ENCODE data around the gene CPXM1.

Gene CPXM1

DNA sequence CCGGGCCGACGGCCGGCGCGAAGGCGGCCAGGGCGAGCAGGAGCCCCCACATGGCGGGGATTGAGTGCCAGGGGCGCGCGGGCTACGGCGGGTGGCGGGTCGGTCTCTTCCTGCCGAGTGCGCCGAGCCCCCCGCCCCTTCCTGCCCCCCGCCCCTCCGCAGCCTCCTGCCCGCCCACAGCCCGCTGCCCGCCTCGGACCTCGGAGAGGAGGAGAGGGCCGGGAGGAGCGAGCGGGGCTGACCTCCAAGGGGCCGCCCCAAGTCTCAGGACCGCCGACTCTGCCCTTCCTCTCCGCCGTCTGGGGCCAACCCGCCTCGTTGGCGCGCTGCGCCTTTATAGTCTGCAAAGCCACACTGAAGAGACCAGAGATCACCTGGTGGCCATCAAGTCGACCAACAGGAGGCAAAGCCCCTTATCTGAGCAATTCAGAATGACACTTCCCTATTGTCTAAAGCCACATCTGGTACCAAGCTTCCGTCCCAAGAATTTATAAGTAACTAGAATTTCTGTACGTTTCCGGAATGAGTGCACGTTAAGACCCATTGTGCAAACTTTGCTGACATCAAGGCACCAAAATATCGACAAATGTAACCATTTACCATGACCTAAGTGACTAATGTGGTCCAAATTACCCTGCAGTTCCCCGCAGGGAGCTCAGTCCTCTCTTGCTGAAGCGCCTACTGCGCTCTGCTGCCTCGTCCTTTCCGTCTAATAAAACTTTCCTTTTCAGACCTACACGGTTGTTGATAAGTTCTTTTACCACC is at the start of gene CPXM1:
Gene CPXM1 (minus strand): TSS at position 107 of the 765 bp plus-strand sequence. CDS start 55 bp downstream, at position 52.
- H3K27me3 ChIP-seq (ENCODE audit: control insufficient read depth, insufficient read depth, low read length): peaks cover 51% of the 10 kb centered on the region
- no peak within 1 kb of the TSS for H3K27ac ChIP-seq (ENCODE audit: low read length)
- no peaks in the 10 kb centered on the region for H3K9me3 ChIP-seq (ENCODE audit: control insufficient read depth, low read depth, low read length)
- peak within 1 kb of the TSS; percentile 80 for H3K4me3 ChIP-seq (ENCODE audit: low read length)
- H3K4me1 ChIP-seq (ENCODE audit: control insufficient read depth, low read depth, low read length): peaks cover 11% of the 10 kb centered on the region
- H3K36me3 ChIP-seq (ENCODE audit: control insufficient read depth, low read depth, low read length): peaks cover 27% of the 10 kb centered on the region
- H3K9ac ChIP-seq (ENCODE audit: low read length): peak within 1 kb of the TSS; percentile 33

DNA sequence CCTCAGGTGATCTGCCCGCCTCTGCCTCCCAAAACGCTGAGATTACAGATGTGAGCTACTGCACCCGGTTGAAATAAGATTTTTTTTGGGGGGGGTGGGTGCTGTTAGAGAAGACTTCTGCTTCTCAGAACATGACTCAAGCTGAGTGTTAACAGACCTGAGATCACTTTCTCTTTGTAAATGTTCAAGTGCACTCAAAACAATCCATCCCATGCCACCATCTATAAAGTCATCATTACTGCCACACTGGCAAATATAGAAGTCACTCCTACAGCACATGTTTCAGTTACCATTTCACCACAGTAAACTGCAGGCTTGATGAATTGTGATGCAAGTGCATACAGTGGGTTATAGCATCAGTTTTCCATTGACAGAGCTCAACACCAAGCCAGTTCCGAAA is 49.1 kb upstream of the CPXM1 start:
- no peak overlapping the region for H3K4me3 ChIP-seq (ENCODE audit: low read length)
- H3K27ac ChIP-seq (ENCODE audit: low read length): no peak overlapping the region
- H3K4me1 ChIP-seq (ENCODE audit: control insufficient read depth, low read depth, low read length): no peaks in the 10 kb centered on the region
- no peak overlapping the region for H3K9ac ChIP-seq (ENCODE audit: low read length)
- H3K9me3 ChIP-seq (ENCODE audit: control insufficient read depth, low read depth, low read length): no peaks in the 10 kb centered on the region
- H3K36me3 ChIP-seq (ENCODE audit: control insufficient read depth, low read depth, low read length): no peaks in the 10 kb centered on the region
- no peaks in the 10 kb centered on the region for H3K27me3 ChIP-seq (ENCODE audit: control insufficient read depth, insufficient read depth, low read length)

DNA sequence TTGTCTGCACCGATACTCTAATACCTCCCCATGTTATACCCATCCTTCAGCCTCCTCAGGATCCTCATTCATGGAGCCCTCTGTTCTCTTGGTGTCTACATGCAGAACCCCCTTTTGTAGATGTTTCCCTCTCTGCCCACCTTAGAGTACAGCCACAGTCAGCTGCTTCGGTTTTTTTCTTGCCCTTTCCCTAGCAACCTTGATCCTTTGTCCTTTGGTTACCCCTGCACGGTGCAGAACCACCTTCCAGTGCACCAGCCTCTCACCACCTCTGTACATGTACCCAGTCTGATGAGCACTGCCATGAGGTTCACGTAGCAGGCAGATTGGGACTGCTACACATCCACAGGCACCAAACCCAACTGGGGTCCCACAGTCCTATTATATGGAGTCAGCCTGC is 47.4 kb upstream of the CPXM1 start:
- Histone ChIP-seq H3K27ac (ENCODE audit: low read length) (no peak overlapping the region), H3K36me3 (ENCODE audit: control insufficient read depth, low read depth, low read length) (no peaks in the 10 kb centered on the region), H3K4me3 (ENCODE audit: low read length) (no peak overlapping the region)

DNA sequence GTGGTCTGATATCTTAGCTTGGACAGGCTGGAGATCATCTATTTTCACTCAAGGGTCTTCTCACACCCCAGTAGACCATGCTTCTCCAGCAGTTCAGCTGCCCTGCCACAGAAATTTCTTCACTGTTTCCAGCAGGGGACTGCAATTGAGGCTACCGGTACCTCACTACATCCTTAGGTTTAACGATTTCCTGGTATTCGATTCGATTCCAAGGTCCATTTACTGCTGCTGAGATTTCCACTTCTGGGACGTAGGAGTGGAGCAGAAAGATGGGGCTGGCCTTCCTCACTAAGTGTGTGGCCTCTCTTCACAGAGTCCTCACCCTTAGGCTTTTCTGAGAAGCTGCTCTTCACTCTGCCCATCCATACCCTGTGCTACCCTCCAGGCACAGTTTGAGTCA is 46.3 kb upstream of the CPXM1 start:
- no peaks in the 10 kb centered on the region for H3K9me3 ChIP-seq (ENCODE audit: control insufficient read depth, low read depth, low read length)
- no peak overlapping the region for H3K4me3 ChIP-seq (ENCODE audit: low read length)
- H3K36me3 ChIP-seq (ENCODE audit: control insufficient read depth, low read depth, low read length): no peaks in the 10 kb centered on the region
- H3K9ac ChIP-seq (ENCODE audit: low read length): no peak overlapping the region
- no peak overlapping the region for H3K27ac ChIP-seq (ENCODE audit: low read length)
- no peaks in the 10 kb centered on the region for H3K4me1 ChIP-seq (ENCODE audit: control insufficient read depth, low read depth, low read length)
- no peaks in the 10 kb centered on the region for H3K27me3 ChIP-seq (ENCODE audit: control insufficient read depth, insufficient read depth, low read length)

More for the DNA sequence above, 47.4 kb upstream of the CPXM1 start:
- Histone ChIP-seq H3K27me3 (ENCODE audit: control insufficient read depth, insufficient read depth, low read length) (no peaks in the 10 kb centered on the region), H3K9ac (ENCODE audit: low read length) (no peak overlapping the region), H3K4me1 (ENCODE audit: control insufficient read depth, low read depth, low read length) (no peaks in the 10 kb centered on the region), H3K9me3 (ENCODE audit: control insufficient read depth, low read depth, low read length) (no peaks in the 10 kb centered on the region)

DNA sequence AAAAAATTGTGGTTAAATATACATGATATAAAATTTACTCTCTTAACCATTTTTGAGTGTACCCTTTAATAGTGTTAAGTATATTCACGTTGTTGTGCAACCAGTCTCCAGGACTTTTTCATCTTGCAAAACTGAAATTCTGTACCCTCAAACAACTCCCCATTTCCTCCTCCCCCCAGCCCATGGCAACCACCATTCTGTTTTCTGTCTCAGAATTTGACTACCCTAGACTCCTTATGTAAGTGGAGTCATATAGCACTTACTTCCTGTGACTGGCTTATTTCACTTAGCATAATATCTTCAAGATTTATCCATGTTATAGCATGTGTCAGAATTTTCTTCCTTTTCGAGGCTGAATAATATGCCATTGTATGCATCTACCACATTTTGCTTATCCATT is 45.2 kb upstream of the CPXM1 start:
- Histone ChIP-seq H3K9me3 (ENCODE audit: control insufficient read depth, low read depth, low read length) (no peaks in the 10 kb centered on the region), H3K4me1 (ENCODE audit: control insufficient read depth, low read depth, low read length) (no peaks in the 10 kb centered on the region), H3K4me3 (ENCODE audit: low read length) (no peak overlapping the region), H3K36me3 (ENCODE audit: control insufficient read depth, low read depth, low read length) (no peaks in the 10 kb centered on the region), H3K27ac (ENCODE audit: low read length) (no peak overlapping the region), H3K27me3 (ENCODE audit: control insufficient read depth, insufficient read depth, low read length) (peaks cover 4% of the 10 kb centered on the region), H3K9ac (ENCODE audit: low read length) (no peak overlapping the region)

DNA sequence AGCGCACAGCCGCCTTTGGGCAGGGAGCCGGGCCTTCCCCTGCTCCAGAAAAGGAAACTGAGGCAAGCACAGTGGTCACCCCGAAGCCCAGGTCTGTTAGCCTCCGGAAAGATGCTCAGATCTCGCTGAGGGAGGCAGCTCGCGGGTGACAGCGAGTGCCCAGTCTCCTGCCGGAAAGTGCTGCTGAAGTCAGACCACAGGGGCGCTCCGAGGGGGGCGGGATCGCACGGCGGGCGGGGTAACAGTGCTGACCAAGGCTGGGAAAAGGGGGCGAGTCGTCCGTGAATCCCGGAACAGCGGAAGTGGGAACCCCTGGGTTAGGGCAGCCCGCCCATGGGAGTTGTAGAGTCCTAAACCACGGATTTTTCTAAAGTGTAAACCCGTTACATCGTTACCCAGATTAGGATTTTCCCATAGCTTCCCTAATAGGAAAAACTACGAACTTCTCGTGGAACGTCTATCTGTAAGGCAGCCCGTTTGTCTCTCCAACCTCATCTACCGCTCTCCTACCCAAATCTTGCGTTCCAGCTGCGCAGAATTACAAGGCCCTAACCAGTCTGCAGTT is 40.6 kb upstream of the CPXM1 start:
- H3K36me3 ChIP-seq (ENCODE audit: control insufficient read depth, low read depth, low read length): peaks cover 6% of the 10 kb centered on the region
- peaks cover 16% of the 10 kb centered on the region for H3K27me3 ChIP-seq (ENCODE audit: control insufficient read depth, insufficient read depth, low read length)
- no peak overlapping the region for H3K27ac ChIP-seq (ENCODE audit: low read length)
- H3K9me3 ChIP-seq (ENCODE audit: control insufficient read depth, low read depth, low read length): no peaks in the 10 kb centered on the region
- no peaks in the 10 kb centered on the region for H3K4me1 ChIP-seq (ENCODE audit: control insufficient read depth, low read depth, low read length)
- peak overlapping the region; percentile 84 for H3K4me3 ChIP-seq (ENCODE audit: low read length)
- no peak overlapping the region for H3K9ac ChIP-seq (ENCODE audit: low read length)

DNA sequence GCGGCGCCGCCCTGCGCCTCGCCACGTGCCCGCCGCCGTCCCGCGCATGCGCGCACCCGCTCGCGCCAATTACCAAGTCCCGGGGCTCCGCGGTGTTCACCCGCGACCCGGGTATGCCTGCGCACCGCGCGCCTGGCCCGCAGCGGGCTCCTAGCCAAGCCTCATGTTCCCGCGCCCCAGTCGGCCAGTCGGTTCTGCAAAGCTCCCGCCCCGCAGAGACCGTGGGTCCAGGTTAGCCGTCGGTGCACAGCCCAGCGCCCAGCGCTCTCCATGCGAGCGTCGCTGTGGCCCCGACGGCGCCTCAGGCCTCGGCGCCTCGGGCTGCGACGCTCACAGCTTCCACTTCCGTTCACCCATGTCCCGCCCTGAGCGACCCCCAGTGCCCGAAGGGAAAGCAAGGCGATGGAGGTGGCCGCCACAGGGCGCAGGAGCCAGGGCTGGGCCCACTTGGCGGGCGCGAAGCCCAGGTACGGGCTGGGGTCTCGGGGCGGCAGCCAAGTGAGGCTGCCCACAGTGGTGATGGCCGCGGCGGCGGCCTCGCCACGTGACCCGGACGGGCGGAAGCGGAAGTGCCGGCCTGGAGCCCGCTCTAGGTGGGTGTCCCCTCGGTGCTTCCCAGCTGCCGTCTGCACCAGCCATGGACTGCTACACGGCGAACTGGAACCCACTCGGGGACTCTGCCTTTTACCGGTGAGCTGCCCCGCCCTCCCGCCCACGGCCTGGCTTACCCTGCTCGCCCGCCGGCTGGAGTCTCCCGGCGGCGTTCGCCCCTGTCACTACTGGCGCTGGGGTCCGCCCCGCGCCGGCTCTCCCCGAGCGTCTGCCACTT is 39.9 kb upstream of the CPXM1 start, which contains the start of the genes PCED1A and VPS16:
Gene PCED1A (minus strand): TSS at position 518 of the 829 bp plus-strand sequence. CDS start 743 bp downstream, outside the sequence.
Gene VPS16 (plus strand): TSS at position 608 of the 829 bp plus-strand sequence. CDS start 30 bp downstream, at position 638.
- Histone ChIP-seq H3K9ac (ENCODE audit: low read length) (peak within 1 kb of the TSS; percentile 58), H3K27ac (ENCODE audit: low read length) (no peak within 1 kb of the TSS)

DNA sequence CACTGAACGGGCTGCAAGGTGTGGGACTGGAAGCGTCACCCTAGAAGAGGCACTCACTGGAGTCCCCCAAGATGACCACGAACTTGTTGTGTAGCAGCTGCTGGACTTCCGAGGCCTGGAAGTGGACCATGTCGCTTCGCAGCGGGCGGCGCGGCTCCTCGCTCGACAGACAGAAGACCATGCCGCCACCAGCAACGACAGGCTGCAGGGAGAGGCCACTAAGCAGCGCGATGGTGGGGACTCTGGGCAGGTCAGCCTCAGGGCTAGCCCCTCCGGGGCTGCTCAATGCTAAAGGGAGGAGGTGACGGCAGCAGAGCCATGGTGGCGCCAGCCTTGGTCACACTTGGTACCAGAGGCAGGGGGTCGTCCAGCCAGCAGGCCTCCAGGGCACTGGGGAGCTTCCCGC is 39.3 kb upstream of the CPXM1 start:
- Histone ChIP-seq H3K9ac (ENCODE audit: low read length) (no peak overlapping the region), H3K4me1 (ENCODE audit: control insufficient read depth, low read depth, low read length) (no peaks in the 10 kb centered on the region), H3K27ac (ENCODE audit: low read length) (no peak overlapping the region), H3K9me3 (ENCODE audit: control insufficient read depth, low read depth, low read length) (no peaks in the 10 kb centered on the region), H3K36me3 (ENCODE audit: control insufficient read depth, low read depth, low read length) (peaks cover 6% of the 10 kb centered on the region), H3K4me3 (ENCODE audit: low read length) (peak overlapping the region; percentile 84), H3K27me3 (ENCODE audit: control insufficient read depth, insufficient read depth, low read length) (peaks cover 16% of the 10 kb centered on the region)

More for the DNA sequence above, 39.9 kb upstream of the CPXM1 start, which contains the start of the genes PCED1A and VPS16:
- peaks cover 16% of the 10 kb centered on the region for H3K27me3 ChIP-seq (ENCODE audit: control insufficient read depth, insufficient read depth, low read length)
- H3K36me3 ChIP-seq (ENCODE audit: control insufficient read depth, low read depth, low read length): peaks cover 6% of the 10 kb centered on the region
- no peaks in the 10 kb centered on the region for H3K4me1 ChIP-seq (ENCODE audit: control insufficient read depth, low read depth, low read length)
- H3K9me3 ChIP-seq (ENCODE audit: control insufficient read depth, low read depth, low read length): no peaks in the 10 kb centered on the region
- peak within 1 kb of the TSS; percentile 84 for H3K4me3 ChIP-seq (ENCODE audit: low read length)

- H3K9ac ChIP-seq (ENCODE audit: low read length): no peak overlapping the region
- H3K4me3 ChIP-seq (ENCODE audit: low read length): no peak overlapping the region
- no peaks in the 10 kb centered on the region for H3K9me3 ChIP-seq (ENCODE audit: control insufficient read depth, low read depth, low read length)
- H3K36me3 ChIP-seq (ENCODE audit: control insufficient read depth, low read depth, low read length): peaks cover 6% of the 10 kb centered on the region
- no peaks in the 10 kb centered on the region for H3K4me1 ChIP-seq (ENCODE audit: control insufficient read depth, low read depth, low read length)
- no peak overlapping the region for H3K27ac ChIP-seq (ENCODE audit: low read length)
- H3K27me3 ChIP-seq (ENCODE audit: control insufficient read depth, insufficient read depth, low read length): peaks cover 16% of the 10 kb centered on the region
These were observed 38.6 kb upstream of the CPXM1 start for GRCh38 chr20:2838847-2839671.

DNA sequence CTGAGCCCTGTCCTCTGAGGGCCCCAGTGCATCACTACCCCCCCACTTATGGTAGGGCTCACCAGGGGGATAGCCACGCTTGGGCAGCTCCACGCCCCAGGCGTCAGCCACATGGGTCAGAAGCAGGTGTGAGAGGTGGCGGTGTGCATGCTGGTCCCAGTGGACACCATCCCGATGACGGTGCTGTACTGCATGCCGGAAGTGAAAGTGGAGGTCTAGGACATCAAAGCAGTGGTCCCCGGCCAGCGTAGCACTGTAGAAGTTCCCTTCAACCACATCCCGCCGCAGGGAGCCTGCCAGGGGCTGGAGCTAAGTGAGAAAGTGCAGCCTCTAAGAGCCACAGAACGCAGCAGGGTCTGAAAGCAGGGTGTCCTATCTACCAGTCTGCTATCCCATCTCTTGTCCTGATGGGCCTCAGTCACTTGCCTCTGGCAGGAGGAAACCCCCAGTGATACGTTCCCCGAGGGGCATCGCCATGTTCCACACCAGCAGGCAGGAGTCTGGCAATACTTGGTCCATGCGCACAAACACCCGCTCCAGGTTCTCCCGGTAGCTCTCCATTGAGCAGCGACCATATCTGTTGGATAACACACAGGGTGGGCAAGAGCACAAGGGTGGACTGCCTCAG is 37.9 kb upstream of the CPXM1 start:
- Histone ChIP-seq H3K9ac (ENCODE audit: low read length) (no peak overlapping the region), H3K36me3 (ENCODE audit: control insufficient read depth, low read depth, low read length) (peaks cover 6% of the 10 kb centered on the region), H3K9me3 (ENCODE audit: control insufficient read depth, low read depth, low read length) (no peaks in the 10 kb centered on the region), H3K27ac (ENCODE audit: low read length) (no peak overlapping the region), H3K4me3 (ENCODE audit: low read length) (no peak overlapping the region), H3K4me1 (ENCODE audit: control insufficient read depth, low read depth, low read length) (no peaks in the 10 kb centered on the region), H3K27me3 (ENCODE audit: control insufficient read depth, insufficient read depth, low read length) (peaks cover 16% of the 10 kb centered on the region)

Measured in iPS-18a (cell line).